ENCODE data around the gene CHRM5.

GRCh38 chr15:33946152-33946551 is 22.1 kb upstream of the CHRM5 start:
- TF ChIP-seq CTCF (conservative IDR thresholded peaks at IDR 0.05) (no peak), EZH2 (IDR thresholded peaks at IDR 0.05; ENCODE audit: low read depth) (no peak)

Measured in PC-9 (cell line).